ENCODE data around the gene PCDHA2.
"Not testable (repeated sequence)": the region's sequence is repeated elsewhere in the genome, so short reads cannot be mapped to it uniquely, and the experiment has no call there.

PCDHA2 gene

GRCh38 chr5:140821375-140822280 is 27.0 kb downstream of the PCDHA2 start, which contains the start of gene PCDHA5:
PCDHA5 (plus strand) TSS chr5:140821613.
- no peak for DNase-seq

GRCh38 chr5:140822281-140822629 is 27.6 kb downstream of the PCDHA2 start:
- no peak for DNase-seq

GRCh38 chr5:140822969-140823368 is 28.3 kb downstream of the PCDHA2 start:
- DNase-seq = not testable (repeated sequence)

GRCh38 chr5:140823475-140823874 is 28.8 kb downstream of the PCDHA2 start:
- no peak for DNase-seq

GRCh38 chr5:140827704-140828361 is 33.2 kb downstream of the PCDHA2 start, which contains the start of gene PCDHA6:
PCDHA6 (plus strand) TSS chr5:140827960; CDS start chr5:140828092, 132 bp downstream.
- DNase-seq = no peak

GRCh38 chr5:140828362-140828737 is 33.7 kb downstream of the PCDHA2 start:
- DNase-seq = no peak

- DNase-seq = not testable (repeated sequence)
Observed at GRCh38 chr5:140829511-140830501, 35.2 kb downstream of the PCDHA2 start.

GRCh38 chr5:140833993-140834392 is 39.3 kb downstream of the PCDHA2 start, which contains the start of gene PCDHA7:
PCDHA7 (plus strand) TSS chr5:140834269; CDS start chr5:140834384, 115 bp downstream.
- DNase-seq = no peak

GRCh38 chr5:140834439-140835008 is 39.9 kb downstream of the PCDHA2 start:
- DNase-seq = not testable (repeated sequence)

GRCh38 chr5:140835622-140836510 is 41.2 kb downstream of the PCDHA2 start:
- DNase-seq = no peak

GRCh38 chr5:140840978-140841962 is 46.6 kb downstream of the PCDHA2 start, which contains the start of gene PCDHA8:
PCDHA8 (plus strand) TSS chr5:140841187; CDS start chr5:140841322, 135 bp downstream.
- DNase-seq = no peak

GRCh38 chr5:140842798-140843733 is 48.4 kb downstream of the PCDHA2 start:
- DNase-seq = no peak
